PC-3 (cell line): ENCODE data around the gene IL10. TPM values are rescaled to one million over a fixed set of nuclear protein-coding genes. Genes with fewer than 3 reads are reported as not detected.
A peak's percentile ranks its signal among the peaks of the same experiment; 100 is the strongest.

ENCODE experiments used
- ATAC-seq: fragments of 200-7000 bp; cut with Tn5 transposase; 2 replicates; pipeline ENCODE4 v1.9.1; 2020; ENCODE audit warnings: mild to moderate bottlenecking, moderate library complexity
- BruUV-seq: library from RNA; stranded (reverse); fragments of 400-500 nt; replicated peaks from 2 replicates; lab custom pipeline; 2021; lab: Mats Ljungman, UMichigan
- CTCF ChIA-PET: fragments of 300-600 bp; sonication (Branson Sonifier 250); formaldehyde crosslinking; loops from one replicate; lab custom pipeline; 2022; ENCODE audit warnings: antibody characterized with exemption; lab: Charles Lee
- POLR2A ChIA-PET: fragments of 300-600 bp; sonication (Branson Sonifier 250); formaldehyde crosslinking; loops from one replicate; lab custom pipeline; 2022; ENCODE audit warnings: antibody characterized with exemption; ENCODE audit not compliant: unreplicated experiment; lab: Charles Lee
- DNase-seq: peaks from one replicate; pipeline ENCODE4 v3.0.0-alpha.2; 2015
- H2AFZ ChIP-seq: fragments of 300-600 bp; sonication (generic); 2 replicates; pipeline ENCODE4 v1.6.0; 2016; ENCODE audit warnings: antibody characterized with exemption, low read length
- H3F3A ChIP-seq: fragments of 300-600 bp; sonication (generic); one replicate; pipeline ENCODE4 v1.6.0; 2017; ENCODE audit warnings: antibody characterized with exemption, low read length, control low read depth, mild to moderate bottlenecking; ENCODE audit not compliant: unreplicated experiment
- H3K27ac ChIP-seq: fragments of 300-600 bp; sonication (generic); 2 replicates; pipeline ENCODE4 v1.5.1; 2016; ENCODE audit warnings: mild to moderate bottlenecking, low read length
- H3K27me3 ChIP-seq: fragments of 300-600 bp; sonication (generic); 2 replicates; pipeline ENCODE4 v1.6.1; 2016; ENCODE audit warnings: low read length, mixed read lengths
- H3K36me3 ChIP-seq: fragments of 300-600 bp; sonication (generic); 2 replicates; pipeline ENCODE4 v1.6.1; 2016; ENCODE audit warnings: low read depth, mixed run types, low read length, mixed read lengths
- H3K4me1 ChIP-seq: fragments of 300-600 bp; sonication (generic); 2 replicates; pipeline ENCODE4 v1.5.1; 2016; ENCODE audit warnings: low read length; ENCODE audit not compliant: insufficient read depth
- H3K4me2 ChIP-seq: fragments of 300-600 bp; sonication (generic); 2 replicates; pipeline ENCODE4 v1.6.0; 2016; ENCODE audit warnings: low read length
- H3K4me3 ChIP-seq: fragments of 300-600 bp; sonication (generic); 2 replicates; pipeline ENCODE4 v1.5.1; 2016; ENCODE audit warnings: mild to moderate bottlenecking, low read length, mixed read lengths
- H3K79me2 ChIP-seq: fragments of 300-600 bp; sonication (generic); 2 replicates; pipeline ENCODE4 v1.6.1; 2017; ENCODE audit warnings: low read length, mixed read lengths
- H3K9ac ChIP-seq: fragments of 300-600 bp; sonication (generic); 2 replicates; pipeline ENCODE4 v1.6.0; 2016; ENCODE audit warnings: mild to moderate bottlenecking, low read length
- H3K9me2 ChIP-seq: fragments of 300-600 bp; sonication (generic); replicated peaks from 2 replicates; pipeline ENCODE4 v1.6.1; 2016; ENCODE audit warnings: mixed run types, low read length, mixed read lengths
- H3K9me3 ChIP-seq: fragments of 300-600 bp; sonication (generic); 2 replicates; pipeline ENCODE4 v1.6.1; 2016; ENCODE audit warnings: low read length, mixed read lengths
- H4K20me1 ChIP-seq: fragments of 300-600 bp; sonication (generic); 2 replicates; pipeline ENCODE4 v1.6.1; 2016; ENCODE audit warnings: low read length, mixed read lengths
- EZH2 ChIP-seq: fragments of 300-600 bp; sonication (generic); IDR thresholded peaks from one replicate; pipeline ENCODE4 v1.6.1; 2017; ENCODE audit warnings: antibody characterized with exemption, mild to moderate bottlenecking, low read length; ENCODE audit not compliant: unreplicated experiment
- EZH2phosphoT487 ChIP-seq: fragments of 300-600 bp; sonication (generic); IDR thresholded peaks from 2 replicates; pipeline ENCODE4 v1.6.1; 2018; ENCODE audit warnings: mild to moderate bottlenecking, antibody characterized with exemption, low read length, borderline replicate concordance
- intact Hi-C: fragments of 100-400 bp; cut with micrococcal nuclease; formaldehyde crosslinking; loops from 2 replicates; pipeline ENCODE4 v1.9.0; 2023
- total RNA-seq: library from RNA; depleted of rRNA; stranded (reverse); fragments of >200 nt; gene quantifications from 2 replicates; pipeline ENCODE4 v1.2.3, GENCODE V29; 2014
- TF ChIP-seq, protein P1 (sequence below): fragments of 300-600 bp; sonication (generic); conservative IDR thresholded peaks from 2 replicates; pipeline ENCODE4 v1.5.1; 2017; ENCODE audit warnings: antibody characterized with exemption, low read depth, mild to moderate bottlenecking, low read length

The IL10 gene
- total RNA-seq, 1 experiment from 2014 or later, result not detected

DNA sequence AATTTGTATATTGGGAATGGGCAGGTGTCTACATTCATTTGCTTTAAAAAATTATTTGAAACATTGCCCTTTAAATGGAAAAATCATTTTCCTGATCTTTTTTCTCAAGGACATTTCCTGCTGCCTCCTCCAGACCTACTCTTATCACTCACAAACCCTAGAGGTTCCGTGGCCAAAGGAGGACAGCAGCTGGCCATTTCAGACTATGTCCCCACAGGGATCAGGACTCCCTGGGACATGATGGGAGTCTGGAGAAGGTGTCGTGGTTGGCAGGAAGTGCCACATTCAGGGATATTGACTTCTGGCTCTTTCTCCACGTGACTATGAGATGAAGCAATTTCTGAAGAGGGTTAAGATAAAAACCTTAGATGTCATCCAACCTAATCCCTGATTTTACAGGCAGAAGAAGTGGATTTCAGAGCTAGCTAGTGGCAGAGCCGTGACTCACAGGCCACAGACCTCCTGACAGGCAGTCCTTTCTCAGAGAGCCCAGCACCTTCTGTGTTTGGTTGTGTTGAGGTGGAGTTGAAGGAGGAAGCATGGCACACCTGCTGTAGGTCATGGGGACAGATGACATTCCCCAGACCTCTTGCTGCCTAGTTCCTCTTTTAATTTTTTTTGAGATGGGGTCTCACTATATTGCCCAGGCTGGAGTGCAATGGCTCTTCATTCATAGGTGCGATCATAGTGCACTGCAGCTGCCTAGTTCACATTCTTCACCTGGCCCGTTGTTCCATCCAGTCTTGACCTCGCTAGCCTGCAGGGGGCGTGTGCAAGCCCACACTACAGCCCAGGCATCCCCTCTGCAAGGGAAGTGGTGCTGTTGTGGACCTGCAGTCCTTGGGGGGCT, 25.5 kb upstream of the IL10 start:
- no peaks in the 10 kb centered on the region for H3K79me2 ChIP-seq
- H3K27ac ChIP-seq, result no peak overlapping the region
- intact Hi-C loops, result no loop called here
- no peaks in the 10 kb centered on the region for H3F3A ChIP-seq
- H3K9ac ChIP-seq, result no peak overlapping the region
- H3K4me3 ChIP-seq, result no peak overlapping the region
- no peaks in the 10 kb centered on the region for H4K20me1 ChIP-seq
- CTCF ChIA-PET, result interaction anchor here (0.6 to 0.9 kb wide), 2 partner anchors 184 to 622 kb away, joined by 3 read pairs; no protein-coding TSS in a partner anchor
- no peaks in the 10 kb centered on the region for H3K27me3 ChIP-seq
- no peaks in the 10 kb centered on the region for H3K9me2 ChIP-seq
- H2AFZ ChIP-seq, result no peak overlapping the region
- H3K9me3 ChIP-seq, result no peaks in the 10 kb centered on the region
- ATAC-seq, result peak; percentile 71
- no peaks in the 10 kb centered on the region for H3K4me1 ChIP-seq
- no peaks in the 10 kb centered on the region for H3K36me3 ChIP-seq
- TF ChIP-seq EZH2, result no peak
- TF ChIP-seq, protein P1, sequence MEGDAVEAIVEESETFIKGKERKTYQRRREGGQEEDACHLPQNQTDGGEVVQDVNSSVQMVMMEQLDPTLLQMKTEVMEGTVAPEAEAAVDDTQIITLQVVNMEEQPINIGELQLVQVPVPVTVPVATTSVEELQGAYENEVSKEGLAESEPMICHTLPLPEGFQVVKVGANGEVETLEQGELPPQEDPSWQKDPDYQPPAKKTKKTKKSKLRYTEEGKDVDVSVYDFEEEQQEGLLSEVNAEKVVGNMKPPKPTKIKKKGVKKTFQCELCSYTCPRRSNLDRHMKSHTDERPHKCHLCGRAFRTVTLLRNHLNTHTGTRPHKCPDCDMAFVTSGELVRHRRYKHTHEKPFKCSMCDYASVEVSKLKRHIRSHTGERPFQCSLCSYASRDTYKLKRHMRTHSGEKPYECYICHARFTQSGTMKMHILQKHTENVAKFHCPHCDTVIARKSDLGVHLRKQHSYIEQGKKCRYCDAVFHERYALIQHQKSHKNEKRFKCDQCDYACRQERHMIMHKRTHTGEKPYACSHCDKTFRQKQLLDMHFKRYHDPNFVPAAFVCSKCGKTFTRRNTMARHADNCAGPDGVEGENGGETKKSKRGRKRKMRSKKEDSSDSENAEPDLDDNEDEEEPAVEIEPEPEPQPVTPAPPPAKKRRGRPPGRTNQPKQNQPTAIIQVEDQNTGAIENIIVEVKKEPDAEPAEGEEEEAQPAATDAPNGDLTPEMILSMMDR, result peak; percentile 90
- BruUV-seq, result no TSS peak
- H3K4me2 ChIP-seq, result no peak overlapping the region
- POLR2A ChIA-PET, result interaction anchor here (0.5 kb wide), 1 partner anchor 831 kb away, joined by 4 read pairs; no protein-coding TSS in a partner anchor
- peak; percentile 40 for DNase-seq

DNA sequence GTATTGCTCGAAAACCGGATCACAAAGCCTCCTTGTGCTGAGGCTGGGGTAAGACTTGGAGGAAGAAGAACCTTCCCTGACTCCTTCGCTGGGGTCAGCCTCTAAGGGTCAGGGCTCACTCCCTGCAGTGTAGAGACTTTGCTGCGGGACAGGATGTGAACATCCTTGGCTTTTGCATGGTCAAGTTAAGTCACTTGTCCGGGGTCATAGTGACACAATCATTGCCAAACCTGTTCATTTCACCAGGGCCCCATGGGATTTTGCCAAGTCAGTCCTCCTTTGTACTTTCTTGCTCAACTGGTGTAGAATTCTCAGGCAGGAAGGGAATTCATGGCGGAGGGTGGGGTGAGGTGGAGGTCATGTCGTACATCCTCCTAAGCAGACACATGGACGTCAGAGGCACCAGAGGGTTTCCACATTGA, 24.7 kb upstream of the IL10 start:
- Histone ChIP-seq H4K20me1 (no peaks in the 10 kb centered on the region), H3K27me3 (no peaks in the 10 kb centered on the region), H3K79me2 (no peaks in the 10 kb centered on the region), H3K27ac (no peak overlapping the region), H3K9me3 (no peaks in the 10 kb centered on the region), H3F3A (no peaks in the 10 kb centered on the region), H2AFZ (no peak overlapping the region), H3K4me2 (no peak overlapping the region), H3K4me1 (no peaks in the 10 kb centered on the region), H3K36me3 (no peaks in the 10 kb centered on the region), H3K4me3 (no peak overlapping the region), H3K9ac (no peak overlapping the region), H3K9me2 (no peaks in the 10 kb centered on the region)
- POLR2A ChIA-PET, result no interaction called here
- intact Hi-C loops, result no loop called here
- no TSS peak for BruUV-seq
- TF ChIP-seq EZH2, result no peak
- TF ChIP-seq, protein P1, result no peak
- TF ChIP-seq EZH2phosphoT487, result no peak
- DNase-seq (no peak), ATAC-seq (no peak)
- CTCF ChIA-PET, result no interaction called here

DNA sequence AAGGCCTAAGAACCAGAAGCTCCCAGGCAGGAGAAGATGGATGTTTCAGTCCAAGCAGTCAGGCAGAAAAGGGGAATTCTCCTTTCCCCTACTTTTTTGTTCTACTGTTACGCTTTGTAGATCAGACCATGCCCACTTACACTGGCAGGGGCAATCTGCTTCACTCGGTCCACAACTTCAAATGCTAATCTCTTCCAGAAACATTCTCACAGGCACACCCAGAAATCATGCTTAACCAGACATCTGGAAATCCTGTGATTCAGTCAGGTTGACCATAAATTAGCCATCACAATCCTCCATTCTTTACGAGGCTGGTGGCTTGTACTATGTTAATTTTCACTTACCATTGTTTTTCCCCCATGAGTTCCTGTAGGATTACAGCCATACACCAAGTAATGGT, 23.8 kb upstream of the IL10 start:
- ATAC-seq (no peak), DNase-seq (no peak)
- H3K27ac ChIP-seq, result no peak overlapping the region
- TF ChIP-seq EZH2phosphoT487 (no peak), EZH2 (no peak)
- TF ChIP-seq, protein P1, result no peak
- no peak overlapping the region for H3K4me2 ChIP-seq
- ChIA-PET CTCF (no interaction called here), POLR2A (interaction anchor here (1.0 kb wide), 1 partner anchor 8 kb away, joined by 7 read pairs; no protein-coding TSS in a partner anchor)
- H3K4me3 ChIP-seq, result no peak overlapping the region
- no TSS peak for BruUV-seq
- H3K9ac ChIP-seq, result no peak overlapping the region
- no peaks in the 10 kb centered on the region for H3K36me3 ChIP-seq
- H3K9me2 ChIP-seq, result no peaks in the 10 kb centered on the region
- H3K9me3 ChIP-seq, result no peaks in the 10 kb centered on the region
- H3K4me1 ChIP-seq, result no peaks in the 10 kb centered on the region
- intact Hi-C loops, result no loop called here
- H3F3A ChIP-seq, result no peaks in the 10 kb centered on the region
- H2AFZ ChIP-seq, result no peak overlapping the region
- H3K79me2 ChIP-seq, result no peaks in the 10 kb centered on the region
- H4K20me1 ChIP-seq, result no peaks in the 10 kb centered on the region
- 0 out of 2 replicates have a peak, but pooled peaks cover under 1% of the 10 kb centered on the region for H3K27me3 ChIP-seq
